Small intestine (tissue), 7 donors: Measurements from ENCODE around the gene KRTAP10-1. TPM values are rescaled to one million over a fixed set of nuclear protein-coding genes. Genes with fewer than 3 reads are reported as not detected.

Experiments used
- DNase-seq, 2 donors: peaks; one replicate each; pipeline versions ENCODE4 v3.0.0 to v3.0.0-alpha.2; 2013
- FAIRE-seq: peaks from 2 replicates; lab custom pipeline; 2012; peaks lifted over from hg19 to GRCh38; lab: Jason Lieb, UNC
- H3K27ac ChIP-seq, 3 donors: one replicate each; pipeline ENCODE4 v1.5.1; 2013; ENCODE audit warnings: low read length in 2 of 3, mild to moderate bottlenecking in 2 of 3, control low read depth in 1 of 3, inconsistent platforms in 1 of 3, low read depth in 1 of 3, moderate library complexity in 1 of 3
- H3K27me3 ChIP-seq, 3 donors: one replicate each; pipeline ENCODE4 v1.6.1; 2013; ENCODE audit warnings: low read length in 3 of 3, inconsistent platforms in 1 of 3; ENCODE audit not compliant: control insufficient read depth in 3 of 3, insufficient read depth in 3 of 3
- H3K36me3 ChIP-seq, 3 donors: one replicate each; pipeline ENCODE4 v1.6.1; 2013; ENCODE audit warnings: low read length in 3 of 3, inconsistent platforms in 1 of 3, low read depth in 1 of 3, mild to moderate bottlenecking in 1 of 3, moderate library complexity in 1 of 3; ENCODE audit not compliant: control insufficient read depth in 3 of 3, insufficient read depth in 2 of 3
- H3K4me1 ChIP-seq, 3 donors: one replicate each; pipeline ENCODE4 v1.6.1; 2013; ENCODE audit warnings: low read length in 2 of 3, inconsistent platforms in 1 of 3, low read depth in 1 of 3, mild to moderate bottlenecking in 1 of 3, moderate library complexity in 1 of 3; ENCODE audit not compliant: control insufficient read depth in 3 of 3, insufficient read depth in 2 of 3
- H3K4me3 ChIP-seq, 3 donors: one replicate each; pipeline ENCODE4 v1.5.1; 2013; ENCODE audit warnings: low read length in 3 of 3, control low read depth in 1 of 3, inconsistent platforms in 1 of 3, low read depth in 1 of 3, mild to moderate bottlenecking in 1 of 3, moderate library complexity in 1 of 3
- H3K9me3 ChIP-seq, 2 donors: one replicate each; pipeline ENCODE4 v1.6.1; 2013; ENCODE audit warnings: low read depth in 1 of 2, low read length in 1 of 2; ENCODE audit not compliant: control insufficient read depth in 2 of 2, insufficient read depth in 1 of 2
- WGBS, 3 donors: extraction: QIAGEN DNeasy Blood & Tissue Kit; methylation state at CpG; one replicate each; pipeline ENCODE4 v1.1.7; 2013; 5-methylcytosine and 5-hydroxymethylcytosine counted together
- polyA plus RNA-seq, 4 donors: library from polyadenylated mRNA; stranded (reverse) in 3 of 4; unstranded in 1 of 4; fragments of 200-250 nt in 3 of 4; fragments of 120-200 nt in 1 of 4; gene quantifications; one replicate each; pipeline versions ENCODE4 v1.2.1 to v1.2.3, GENCODE V29; 2013
- donor health status: healthy with polysubstance abuse.
- donor health status: control.
- donor health status: control.
- donor health status: Bipolar disorder and iron deficiency.
- donor health status: healthy.

Gene KRTAP10-1
- polyA plus RNA-seq, 4 donors = not detected

GRCh38 chr21:44494418-44494817 is 45.6 kb downstream of the KRTAP10-1 start:
- DNase-seq (no peak), FAIRE-seq (no peak)
- Histone ChIP-seq H3K4me1 (peaks cover 0 to 13% (median 3%) of the 10 kb centered on the region in 3 donors), H3K27me3 (no peaks in the 10 kb centered on the region), H3K4me3 (no peak overlapping the region), H3K36me3 (no peaks in the 10 kb centered on the region), H3K27ac (no peak overlapping the region), H3K9me3 (peaks cover 0 to 11% of the 10 kb centered on the region in 2 donors)
- 92 to 94% (median 93%) methylated on average over 17 of the region's 17 CpGs for WGBS, 3 donors

- Histone ChIP-seq H3K27me3 (no peaks in the 10 kb centered on the region), H3K9me3 (peaks cover 0 to 19% of the 10 kb centered on the region in 2 donors), H3K4me1 (peaks cover 0 to 3% (median 0%) of the 10 kb centered on the region in 3 donors), H3K36me3 (no peaks in the 10 kb centered on the region), H3K27ac (no peak overlapping the region), H3K4me3 (no peak overlapping the region)
- DNase-seq (no peak), FAIRE-seq (no peak)
- WGBS, 3 donors = 88 to 95% (median 93%) methylated on average over 9 of the region's 9 CpGs
These were observed 47.2 kb downstream of the KRTAP10-1 start for GRCh38 chr21:44492567-44493385.

- no peaks in the 10 kb centered on the region for H3K36me3 ChIP-seq
- DNase-seq (no peak), FAIRE-seq (no peak)
- H3K27ac ChIP-seq = no peak overlapping the region
- peaks cover 0 to 20% of the 10 kb centered on the region in 2 donors for H3K9me3 ChIP-seq
- H3K4me1 ChIP-seq = no peaks in the 10 kb centered on the region
- H3K4me3 ChIP-seq = no peak overlapping the region
- WGBS, 3 donors = 83 to 89% (median 85%) methylated on average over 9 of the region's 9 CpGs
- no peaks in the 10 kb centered on the region for H3K27me3 ChIP-seq
These were observed 49.2 kb downstream of the KRTAP10-1 start for GRCh38 chr21:44490816-44491215.

- DNase-seq (no peak), FAIRE-seq (no peak)
- Histone ChIP-seq H3K4me1 (no peaks in the 10 kb centered on the region), H3K36me3 (no peaks in the 10 kb centered on the region), H3K9me3 (peaks cover 0 to 20% of the 10 kb centered on the region in 2 donors), H3K27ac (no peak overlapping the region), H3K4me3 (no peak overlapping the region), H3K27me3 (peaks cover 0 to 2% (median 0%) of the 10 kb centered on the region in 3 donors)
- WGBS, 3 donors = 95% methylated on average over 18 to 19 of the region's 19 CpGs
These were observed 49.6 kb downstream of the KRTAP10-1 start for GRCh38 chr21:44490405-44490804.

GRCh38 chr21:44489962-44490361 is 50.0 kb downstream of the KRTAP10-1 start:
- no peak for FAIRE-seq

More at GRCh38 chr21:44489962-44490361, 50.0 kb downstream of the KRTAP10-1 start:
- Histone ChIP-seq H3K4me1 (no peaks in the 10 kb centered on the region), H3K4me3 (no peak overlapping the region), H3K36me3 (no peaks in the 10 kb centered on the region), H3K27ac (no peak overlapping the region), H3K9me3 (peaks cover 0 to 20% of the 10 kb centered on the region in 2 donors), H3K27me3 (peaks cover 0 to 2% (median 0%) of the 10 kb centered on the region in 3 donors)
- WGBS, 3 donors = 18 to 33% (median 28%) methylated on average over 7 of the region's 7 CpGs
- no peak for DNase-seq

Other genes with a start within 250 kb of the KRTAP10-1 start
- 100 to 1,000 TPM; 138 to 281 (median 216) TPM for gene PFKL, start 240.1 kb downstream of the KRTAP10-1 start, polyA plus RNA-seq
- gene CFAP410, start 200.8 kb downstream of the KRTAP10-1 start, polyA plus RNA-seq = 10 to 100 TPM; 17.9 to 35.9 (median 32.3) TPM
- 1 to 10 TPM in 3 of 4 donors, under 1 TPM in 1; 0.89 to 2.7 (median 2.3) TPM for gene TRPM2, start 186.6 kb downstream of the KRTAP10-1 start, polyA plus RNA-seq
- gene LRRC3, start 84.7 kb downstream of the KRTAP10-1 start, polyA plus RNA-seq = 10 to 100 TPM in 1 of 4 donors, 1 to 10 TPM in 1, under 1 TPM in 2; 0.22 to 17.3 (median 1.3) TPM
- not detected for gene KRTAP10-2, start 11.3 kb upstream of the KRTAP10-1 start, polyA plus RNA-seq
- gene KRTAP10-3, start 18.6 kb upstream of the KRTAP10-1 start, polyA plus RNA-seq = not detected
- gene KRTAP10-4, start 33.5 kb upstream of the KRTAP10-1 start, polyA plus RNA-seq = not detected
- gene KRTAP10-5, start 40.4 kb upstream of the KRTAP10-1 start, polyA plus RNA-seq = not detected
- not detected for gene KRTAP10-6, start 52.3 kb upstream of the KRTAP10-1 start, polyA plus RNA-seq
- gene KRTAP10-7, start 60.4 kb upstream of the KRTAP10-1 start, polyA plus RNA-seq = not detected
- not detected for gene KRTAP10-8, start 71.9 kb upstream of the KRTAP10-1 start, polyA plus RNA-seq
- gene KRTAP10-9, start 86.9 kb upstream of the KRTAP10-1 start, polyA plus RNA-seq = not detected
- not detected for gene KRTAP10-10, start 97.2 kb upstream of the KRTAP10-1 start, polyA plus RNA-seq
- not detected for gene KRTAP10-11, start 106.2 kb upstream of the KRTAP10-1 start, polyA plus RNA-seq
- gene KRTAP12-4, start 114.5 kb upstream of the KRTAP10-1 start, polyA plus RNA-seq = not detected
- gene KRTAP12-3, start 117.7 kb upstream of the KRTAP10-1 start, polyA plus RNA-seq = not detected
- not detected for gene KRTAP12-2, start 126.7 kb upstream of the KRTAP10-1 start, polyA plus RNA-seq
- under 1 TPM in 1 of 4 donors, not detected in 3; 0.09 TPM for gene KRTAP12-1, start 142.0 kb upstream of the KRTAP10-1 start, polyA plus RNA-seq
- not detected for gene KRTAP10-12, start 157.0 kb upstream of the KRTAP10-1 start, polyA plus RNA-seq
- under 1 TPM in 3 of 4 donors, not detected in 1; 0.09 to 0.53 (median 0.27) TPM for gene TSPEAR, start 171.4 kb upstream of the KRTAP10-1 start, polyA plus RNA-seq